ENCODE measurements around the gene PTPRA.

DNA sequence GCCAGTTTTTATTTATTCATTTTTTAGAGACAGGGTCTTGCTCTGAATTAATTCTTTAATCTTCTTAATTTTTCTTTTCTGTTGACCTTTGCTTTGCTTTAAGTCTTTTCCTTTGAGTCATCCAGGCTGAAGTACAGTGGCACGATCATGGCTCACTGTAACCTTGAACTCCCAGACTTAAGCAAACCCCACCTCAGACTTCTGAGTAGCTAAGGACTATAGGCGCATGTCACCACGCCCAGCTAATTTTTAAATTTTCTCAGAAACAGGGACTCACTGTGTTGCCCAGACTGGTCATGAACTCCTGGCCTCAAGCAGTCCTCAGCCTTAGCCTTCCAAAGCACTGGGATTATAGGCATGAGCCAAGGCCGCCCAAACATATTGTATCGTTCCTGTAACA, 98.8 kb downstream of the PTPRA start:
- TF ChIP-seq ZFP3 (CRISPR knock-in tag; IDR thresholded peaks at IDR 0.05) (no peak), ZC3H10 (CRISPR knock-in tag; IDR thresholded peaks at IDR 0.05) (no peak)

All from SK-N-SH treated with all-trans-retinoic acid at 6 μM for 48 hours (cell line).